Activated CD8-positive, alpha-beta T cell treated with anti-CD3 and anti-CD28 coated beads for 36 hours (primary cell): Measurements from ENCODE around the gene TRAM2. TPM values are rescaled to one million over a fixed set of nuclear protein-coding genes. Genes with fewer than 3 reads are reported as not detected.

ENCODE experiments used
- ATAC-seq: fragments of 200-7000 bp; cut with Tn5 transposase; one replicate; pipeline ENCODE4 v1.10.0; 2021; ENCODE audit warnings: mild to moderate bottlenecking, moderate library complexity
- CTCF ChIA-PET: fragments of 350-600 bp; sonication (Branson Sonifier 250); formaldehyde crosslinking; loops from one replicate; lab custom pipeline; 2021; ENCODE audit warnings: antibody characterized with exemption; lab: Charles Lee
- POLR2A ChIA-PET: fragments of 350-600 bp; sonication (Branson Sonifier 250); formaldehyde crosslinking; loops from one replicate; lab custom pipeline; 2021; ENCODE audit warnings: antibody characterized with exemption; lab: Charles Lee
- DNase-seq: peaks from one replicate; pipeline ENCODE4 v3.0.0-alpha.2; 2020
- H3K27ac Mint-ChIP-seq: one replicate; pipeline ENCODE4 v1.8.0; 2021; ENCODE audit warnings: mild to moderate bottlenecking, mixed read lengths
- H3K27me3 Mint-ChIP-seq: one replicate; pipeline ENCODE4 v1.8.0; 2021; ENCODE audit warnings: mixed read lengths
- H3K36me3 Mint-ChIP-seq: one replicate; pipeline ENCODE4 v1.8.0; 2021; ENCODE audit warnings: low read depth, mixed read lengths
- H3K4me1 Mint-ChIP-seq: one replicate; pipeline ENCODE4 v1.8.0; 2021; ENCODE audit warnings: low read depth, mixed read lengths
- H3K4me3 Mint-ChIP-seq: one replicate; pipeline ENCODE4 v1.8.0; 2021; ENCODE audit warnings: mild to moderate bottlenecking, moderate library complexity, mixed read lengths
- H3K9me3 Mint-ChIP-seq: one replicate; pipeline ENCODE4 v1.8.0; 2021; ENCODE audit warnings: mixed read lengths
- CTCF ChIP-seq: fragments of 200-600 bp; IDR thresholded peaks from one replicate; pipeline ENCODE4 v1.8.0; 2022; ENCODE audit warnings: antibody characterized with exemption, mild to moderate bottlenecking
- intact Hi-C: fragments of 100-400 bp; cut with micrococcal nuclease; formaldehyde crosslinking; loops from one replicate; pipeline ENCODE4 v1.10.0; 2022
- total RNA-seq, 2 experiments: library from RNA; stranded (reverse); gene quantifications; one replicate each; pipeline ENCODE4 v1.2.3, GENCODE V29; 2021

TRAM2 gene
- total RNA-seq, 2 experiments from 2014 or later, result 0.94 to 1.0 TPM

DNA sequence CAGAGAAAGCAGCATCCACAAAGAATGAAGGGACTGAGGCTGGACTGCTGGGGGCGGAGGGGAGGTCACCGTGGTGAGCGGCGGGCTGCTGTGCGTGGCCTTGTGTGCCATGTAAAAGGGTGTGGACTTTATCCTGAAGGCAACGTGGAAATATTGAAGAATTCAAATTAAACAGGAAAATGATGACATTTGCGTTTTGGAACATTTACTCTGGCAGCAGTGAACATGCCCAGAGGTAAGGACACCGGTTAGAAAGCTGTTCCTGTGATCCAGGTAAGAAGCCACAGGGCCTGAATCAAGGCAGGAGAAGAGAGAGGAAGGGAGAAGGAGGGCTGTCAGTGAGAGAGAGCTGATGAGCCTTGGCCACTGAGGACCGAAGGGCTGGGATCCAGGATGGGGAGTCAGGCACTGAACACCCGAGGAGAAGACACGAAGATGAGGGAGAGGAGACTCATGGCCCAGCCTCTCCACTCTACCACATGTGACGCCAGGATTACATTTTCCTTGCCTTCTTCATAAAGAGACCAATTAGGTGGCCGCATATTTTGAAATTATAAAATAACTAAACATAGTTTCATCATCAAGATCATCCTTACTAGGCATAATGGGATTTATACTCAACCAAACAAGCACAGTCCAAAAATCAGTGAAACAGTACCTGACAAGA lies 58.4 kb downstream of the TRAM2 start:
- no peaks in the 10 kb centered on the region for H3K9me3 Mint-ChIP-seq
- no peaks in the 10 kb centered on the region for H3K27me3 Mint-ChIP-seq
- CTCF ChIA-PET, result no interaction called here
- peaks cover 13% of the 10 kb centered on the region for H3K4me1 Mint-ChIP-seq
- no peak overlapping the region for H3K27ac Mint-ChIP-seq
- no peak overlapping the region for H3K4me3 Mint-ChIP-seq
- peaks cover 3% of the 10 kb centered on the region for H3K36me3 Mint-ChIP-seq
- ATAC-seq, result no peak
- no peak for DNase-seq
- no peak for TF ChIP-seq CTCF
- POLR2A ChIA-PET, result no interaction called here
- intact Hi-C loops, result no loop called here

- H3K36me3 Mint-ChIP-seq, result peaks cover 3% of the 10 kb centered on the region
- peak overlapping the region; percentile 13 for H3K27ac Mint-ChIP-seq
- H3K4me3 Mint-ChIP-seq, result no peak overlapping the region
- H3K4me1 Mint-ChIP-seq, result peaks cover 13% of the 10 kb centered on the region
- intact Hi-C loops, result no loop called here
- ChIA-PET POLR2A (interaction anchor here (0.5 kb wide), 1 partner anchor 184 kb away, joined by 3 read pairs; no protein-coding TSS in a partner anchor), CTCF (interaction anchor here (1.1 kb wide), 1 partner anchor 102 kb away, joined by 3 read pairs; no protein-coding TSS in a partner anchor)
- no peaks in the 10 kb centered on the region for H3K27me3 Mint-ChIP-seq
- TF ChIP-seq CTCF, result no peak
- peak; percentile 93 for ATAC-seq
- H3K9me3 Mint-ChIP-seq, result no peaks in the 10 kb centered on the region
- DNase-seq, result peak; percentile 70
Observed at GRCh38 chr6:52517502-52518278, 59.2 kb downstream of the TRAM2 start.

DNA sequence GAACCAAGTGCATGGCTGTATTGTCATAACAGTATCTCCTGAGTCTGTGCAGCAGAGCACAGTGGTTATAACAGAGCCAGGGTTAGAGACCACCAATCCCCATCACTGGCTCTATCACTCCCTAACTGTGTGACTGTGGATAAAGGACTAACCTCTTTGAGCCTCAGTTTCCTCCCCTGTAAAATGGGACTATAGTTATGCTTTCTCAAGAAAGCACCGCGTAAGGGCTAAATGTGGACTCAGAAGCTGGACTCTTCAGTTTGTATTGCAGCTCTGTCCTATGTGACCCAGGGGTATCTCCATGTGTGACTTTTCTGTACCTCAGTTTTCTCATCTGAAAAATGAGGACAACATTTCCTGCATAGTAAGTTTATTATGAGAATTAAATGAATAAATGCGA lies 59.9 kb downstream of the TRAM2 start:
- TF ChIP-seq CTCF, result no peak
- Mint-ChIP-seq H3K27me3 (no peaks in the 10 kb centered on the region), H3K36me3 (peaks cover 3% of the 10 kb centered on the region), H3K4me3 (no peak overlapping the region), H3K27ac (no peak overlapping the region), H3K9me3 (no peaks in the 10 kb centered on the region), H3K4me1 (peaks cover 13% of the 10 kb centered on the region)
- intact Hi-C loops, result no loop called here
- DNase-seq (no peak), ATAC-seq (no peak)
- ChIA-PET CTCF (interaction anchor here (1.1 kb wide), 1 partner anchor 102 kb away, joined by 3 read pairs; no protein-coding TSS in a partner anchor), POLR2A (interaction anchor here (0.5 kb wide), 1 partner anchor 183 kb away, joined by 3 read pairs; no protein-coding TSS in a partner anchor)

DNA sequence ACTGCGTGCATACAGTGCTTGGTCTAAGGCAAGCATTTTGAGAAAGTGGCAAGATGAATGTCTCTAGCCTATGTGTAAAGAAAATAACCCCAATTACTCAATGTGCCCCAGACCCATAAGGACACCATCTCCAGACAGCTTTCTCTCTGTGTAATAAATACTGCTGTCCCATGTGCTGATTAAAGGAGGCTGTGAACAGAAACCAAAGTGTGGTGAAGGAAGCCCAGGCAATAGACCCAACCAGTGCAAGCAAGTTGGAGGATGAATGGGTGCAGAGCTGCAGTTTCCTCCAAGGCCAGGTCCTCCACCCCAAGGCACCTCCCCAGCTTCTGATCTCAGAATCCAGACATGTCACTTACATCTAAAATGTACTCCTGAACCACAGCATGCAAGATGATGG lies 60.6 kb downstream of the TRAM2 start:
- no peak overlapping the region for H3K4me3 Mint-ChIP-seq
- no peak for TF ChIP-seq CTCF
- H3K27me3 Mint-ChIP-seq, result no peaks in the 10 kb centered on the region
- DNase-seq (no peak), ATAC-seq (no peak)
- ChIA-PET CTCF (interaction anchor here (1.4 kb wide), 1 partner anchor 136 kb away, joined by 5 read pairs; no protein-coding TSS in a partner anchor), POLR2A (no interaction called here)
- intact Hi-C loops, result no loop called here
- no peaks in the 10 kb centered on the region for H3K9me3 Mint-ChIP-seq
- H3K27ac Mint-ChIP-seq, result no peak overlapping the region
- peaks cover 3% of the 10 kb centered on the region for H3K36me3 Mint-ChIP-seq
- peaks cover 13% of the 10 kb centered on the region for H3K4me1 Mint-ChIP-seq
